ENCODE data around the gene PSMB1. TPM values are rescaled to one million over a fixed set of nuclear protein-coding genes. Genes with fewer than 3 reads are reported as not detected.

PSMB1 gene
- total and polyA plus RNA-seq, 4 donors = 118 to 365 (median 228) TPM

GRCh38 chr6:170583756-170584180 is 30.7 kb upstream of the PSMB1 start:
- no peak for ATAC-seq (ENCODE audit: insufficient read depth, low FRiP score)
- H3K36me3 ChIP-seq (ENCODE audit: control insufficient read depth in 4 of 4, insufficient read depth in 4 of 4, low read length in 4 of 4) = peaks cover 2 to 19% (median 13%) of the 10 kb centered on the region in 4 donors
- DNase-seq = peak in 1 of 3 donors; percentile 5

GRCh38 chr6:170578909-170579308 is 25.8 kb upstream of the PSMB1 start:
- no peaks in the 10 kb centered on the region for H3K9me3 ChIP-seq (ENCODE audit: control insufficient read depth in 4 of 4, insufficient read depth in 3 of 4, low read length in 3 of 4)
- H3K27ac ChIP-seq (ENCODE audit: low read depth in 1 of 2, low read length in 1 of 2) = no peak overlapping the region
- no peak for DNase-seq
- H3K4me3 ChIP-seq = no peak overlapping the region
- peaks cover 0 to 8% (median 0%) of the 10 kb centered on the region in 5 donors for H3K4me1 ChIP-seq (ENCODE audit: control insufficient read depth in 5 of 5, insufficient read depth in 5 of 5, low read length in 5 of 5)
- no peak for TF ChIP-seq CTCF (IDR thresholded peaks at IDR 0.05; ENCODE audit: control extremely low read depth, extremely low read depth)
- H3K36me3 ChIP-seq (ENCODE audit: control insufficient read depth in 4 of 4, insufficient read depth in 4 of 4, low read length in 4 of 4) = peaks cover 14 to 45% (median 25%) of the 10 kb centered on the region in 4 donors
- no peak overlapping the region for H3K9ac ChIP-seq (ENCODE audit: insufficient read depth in 1 of 2, low read length in 2 of 2)
- ATAC-seq (ENCODE audit: insufficient read depth, low FRiP score) = no peak
- no peaks in the 10 kb centered on the region for H3K27me3 ChIP-seq (ENCODE audit: control insufficient read depth in 3 of 3, insufficient read depth in 3 of 3, low read length in 2 of 3)

More at GRCh38 chr6:170583756-170584180, 30.7 kb upstream of the PSMB1 start:
- no peaks in the 10 kb centered on the region for H3K27me3 ChIP-seq (ENCODE audit: control insufficient read depth in 3 of 3, insufficient read depth in 3 of 3, low read length in 2 of 3)
- H3K9ac ChIP-seq (ENCODE audit: insufficient read depth in 1 of 2, low read length in 2 of 2) = peak overlapping the region; percentile 43 to 68
- no peak for TF ChIP-seq CTCF (IDR thresholded peaks at IDR 0.05; ENCODE audit: control extremely low read depth, extremely low read depth)
- H3K9me3 ChIP-seq (ENCODE audit: control insufficient read depth in 4 of 4, insufficient read depth in 3 of 4, low read length in 3 of 4) = no peaks in the 10 kb centered on the region
- H3K4me3 ChIP-seq = peak overlapping the region; percentile 100
- peak overlapping the region; percentile 82 to 94 for H3K27ac ChIP-seq (ENCODE audit: low read depth in 1 of 2, low read length in 1 of 2)
- WGBS, 2 donors = 1% methylated on average over 12 of the region's 12 CpGs
- H3K4me1 ChIP-seq (ENCODE audit: control insufficient read depth in 5 of 5, insufficient read depth in 5 of 5, low read length in 5 of 5) = peaks cover 0 to 16% (median 1%) of the 10 kb centered on the region in 5 donors

- Histone ChIP-seq H3K4me1 (ENCODE audit: control insufficient read depth in 5 of 5, insufficient read depth in 5 of 5, low read length in 5 of 5) (no peaks in the 10 kb centered on the region), H3K36me3 (ENCODE audit: control insufficient read depth in 4 of 4, insufficient read depth in 4 of 4, low read length in 4 of 4) (peaks cover 21 to 43% (median 24%) of the 10 kb centered on the region in 4 donors)
- 86 to 87% methylated on average over 1 of the region's 1 CpG for WGBS, 2 donors
Measured at GRCh38 chr6:170575250-170575649, 22.1 kb upstream of the PSMB1 start.

More at GRCh38 chr6:170575250-170575649, 22.1 kb upstream of the PSMB1 start:
- no peak for TF ChIP-seq CTCF (IDR thresholded peaks at IDR 0.05; ENCODE audit: control extremely low read depth, extremely low read depth)
- Histone ChIP-seq H3K27ac (ENCODE audit: low read depth in 1 of 2, low read length in 1 of 2) (no peak overlapping the region), H3K9me3 (ENCODE audit: control insufficient read depth in 4 of 4, insufficient read depth in 3 of 4, low read length in 3 of 4) (no peaks in the 10 kb centered on the region), H3K27me3 (ENCODE audit: control insufficient read depth in 3 of 3, insufficient read depth in 3 of 3, low read length in 2 of 3) (no peaks in the 10 kb centered on the region), H3K9ac (ENCODE audit: insufficient read depth in 1 of 2, low read length in 2 of 2) (no peak overlapping the region), H3K4me3 (no peak overlapping the region)
- no peak for DNase-seq
- no peak for ATAC-seq (ENCODE audit: insufficient read depth, low FRiP score)

All from lung (tissue), 12 donors.